Measurements from ENCODE around the gene CERKL.

Gene CERKL

GRCh38 chr2:181677912-181678586 lies 21.1 kb upstream of the CERKL start:
- DNase-seq, result peak; percentile 34

GRCh38 chr2:181675254-181675653 lies 18.3 kb upstream of the CERKL start:
- DNase-seq, result no peak

DNA sequence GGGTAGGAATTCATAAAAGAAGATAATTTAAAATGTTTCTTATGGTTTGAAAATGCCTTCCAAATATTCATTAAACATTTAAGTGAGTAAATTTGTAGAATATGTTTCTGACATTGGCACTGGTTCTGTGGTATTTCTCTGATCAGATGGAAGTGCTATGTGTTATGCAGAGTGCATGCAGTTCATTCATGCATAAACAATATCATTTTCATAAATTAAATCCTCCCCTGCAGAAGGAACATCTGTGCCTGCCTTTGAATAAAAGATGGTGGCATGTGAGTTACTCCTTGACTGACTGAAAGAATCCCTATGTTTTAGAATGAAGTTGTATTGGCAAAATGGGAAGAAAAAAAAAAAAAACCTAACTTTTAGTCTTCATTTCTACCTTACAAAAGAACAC lies 17.6 kb upstream of the CERKL start:
- DNase-seq, result no peak

DNA sequence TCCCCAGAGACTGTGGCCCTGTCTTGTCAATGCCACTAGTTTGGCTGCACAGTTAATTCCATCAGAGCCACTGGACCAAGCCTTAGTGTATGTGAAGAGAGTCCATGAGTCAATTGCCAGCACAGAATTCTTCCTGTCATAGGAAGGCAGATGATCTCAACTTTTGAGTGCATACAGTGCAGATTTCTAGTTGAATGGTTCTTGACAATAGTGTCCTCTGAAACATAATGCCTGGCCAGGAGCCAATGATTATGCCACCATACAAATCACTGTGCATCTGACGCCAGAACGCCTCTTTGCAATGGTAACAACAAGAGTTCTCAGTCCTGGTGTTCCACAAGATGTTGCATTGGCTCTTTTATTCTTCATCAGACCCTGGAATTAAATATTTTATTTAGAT lies 16.3 kb upstream of the CERKL start:
- no peak for DNase-seq

DNA sequence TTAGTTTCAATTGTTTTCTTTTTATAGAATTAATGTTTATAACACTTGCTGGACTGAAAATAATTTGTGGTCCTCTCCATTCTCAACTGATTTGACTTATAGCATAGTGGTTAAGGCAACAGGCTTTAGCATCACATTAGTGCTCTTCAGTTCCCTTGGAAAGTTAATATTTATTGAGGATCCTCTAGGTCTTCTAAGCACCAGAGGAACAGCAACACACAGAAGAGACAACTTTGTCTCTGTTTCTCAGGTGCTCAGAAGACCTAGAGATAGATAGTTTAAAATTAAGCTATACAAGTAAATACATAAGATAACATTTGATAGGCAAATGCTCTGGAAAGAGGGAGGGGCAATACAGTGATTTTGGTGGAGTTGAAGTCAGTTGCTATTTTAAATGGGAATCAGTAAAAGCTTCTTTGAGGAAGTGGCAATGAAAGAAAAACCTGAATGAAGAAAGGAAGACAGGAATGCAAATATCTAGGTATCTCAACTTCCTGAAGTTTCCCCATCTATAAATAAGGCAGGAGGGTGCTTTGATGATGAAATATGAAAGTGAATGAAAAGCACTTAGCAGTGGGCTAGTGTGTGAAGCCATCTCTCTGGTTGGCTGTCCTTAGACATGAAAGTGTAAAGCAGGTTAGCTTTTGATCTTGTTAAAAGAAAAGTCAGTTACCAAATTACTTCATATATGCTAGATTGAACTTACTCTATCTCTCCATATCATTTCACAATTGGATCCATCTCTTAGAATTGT lies 15.5 kb upstream of the CERKL start:
- DNase-seq, result no peak

- DNase-seq, result no peak
Measured at GRCh38 chr2:181670632-181671031, 13.7 kb upstream of the CERKL start.

GRCh38 chr2:181667234-181667633 lies 10.3 kb upstream of the CERKL start:
- DNase-seq, result no peak

DNA sequence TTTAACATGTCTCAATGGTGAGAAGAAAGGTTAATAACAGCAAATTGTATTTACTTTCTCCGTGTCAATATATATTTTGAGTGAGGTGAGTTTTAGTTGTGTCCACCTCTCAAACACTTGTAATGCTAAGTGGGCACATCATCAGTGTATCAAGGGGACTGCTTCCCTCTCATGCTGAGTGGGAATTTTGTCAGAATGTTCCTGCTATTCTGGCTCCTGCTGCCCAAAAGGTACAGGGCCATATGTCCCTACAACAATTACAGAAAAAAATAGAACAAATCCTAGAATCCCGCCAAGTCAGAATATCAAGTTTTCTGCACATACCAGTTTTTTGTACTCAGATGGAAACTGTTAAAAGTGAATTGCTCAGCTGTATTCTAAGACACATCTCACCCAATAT lies 5.4 kb upstream of the CERKL start:
- DNase-seq, result no peak

- DNase-seq, result no peak
Measured at GRCh38 chr2:181660181-181660580, 3.3 kb upstream of the CERKL start.

- DNase-seq, result no peak
Measured at GRCh38 chr2:181658444-181658843, 1.5 kb upstream of the CERKL start.

- DNase-seq, result no peak
Measured at GRCh38 chr2:181657379-181657778, 474 bp upstream of the CERKL start.

DNA sequence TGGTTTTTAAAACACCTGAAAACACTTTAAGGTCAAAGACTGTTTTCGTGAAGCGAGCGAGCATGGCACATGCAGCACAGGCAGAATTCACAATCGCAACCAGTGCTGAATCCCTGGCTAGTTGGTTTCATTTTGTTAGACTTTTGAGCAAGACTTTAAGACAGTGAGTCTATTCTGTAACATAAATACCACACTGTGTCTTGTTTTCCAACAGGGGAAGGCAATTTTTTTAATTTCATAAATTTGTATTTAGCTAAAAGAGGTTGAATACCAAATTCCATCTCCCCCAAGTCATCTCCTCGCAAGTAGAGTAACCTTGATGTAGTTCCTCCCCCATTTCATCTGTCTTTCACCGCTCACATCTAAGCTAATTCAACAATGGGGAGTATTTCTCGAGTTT lies 1.4 kb downstream of the CERKL start:
- DNase-seq, result no peak

DNA sequence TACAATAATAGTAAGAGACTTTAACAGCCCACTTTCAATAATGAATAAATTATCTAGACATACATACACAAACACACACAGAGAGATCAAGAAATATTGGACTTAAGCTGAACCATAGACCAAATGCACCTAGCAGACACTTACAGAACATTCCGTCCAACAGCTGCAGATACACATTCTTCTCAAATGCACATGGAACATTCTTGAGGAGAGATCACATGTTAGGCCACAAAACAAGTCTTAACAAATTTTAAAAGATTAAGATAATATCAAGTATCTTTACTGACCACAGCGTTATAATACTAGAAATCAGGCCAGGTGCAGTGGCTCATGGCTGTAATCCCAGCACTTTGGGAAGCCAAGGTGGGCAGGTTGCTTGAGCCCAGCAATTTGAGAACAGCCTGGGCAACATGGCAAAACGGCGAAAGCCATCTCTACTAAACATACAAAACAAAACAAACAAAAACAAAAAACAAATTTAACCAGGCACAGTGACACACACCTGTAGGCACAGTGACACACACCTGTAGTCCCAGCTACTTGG lies 7.4 kb downstream of the CERKL start:
- DNase-seq, result no peak

DNA sequence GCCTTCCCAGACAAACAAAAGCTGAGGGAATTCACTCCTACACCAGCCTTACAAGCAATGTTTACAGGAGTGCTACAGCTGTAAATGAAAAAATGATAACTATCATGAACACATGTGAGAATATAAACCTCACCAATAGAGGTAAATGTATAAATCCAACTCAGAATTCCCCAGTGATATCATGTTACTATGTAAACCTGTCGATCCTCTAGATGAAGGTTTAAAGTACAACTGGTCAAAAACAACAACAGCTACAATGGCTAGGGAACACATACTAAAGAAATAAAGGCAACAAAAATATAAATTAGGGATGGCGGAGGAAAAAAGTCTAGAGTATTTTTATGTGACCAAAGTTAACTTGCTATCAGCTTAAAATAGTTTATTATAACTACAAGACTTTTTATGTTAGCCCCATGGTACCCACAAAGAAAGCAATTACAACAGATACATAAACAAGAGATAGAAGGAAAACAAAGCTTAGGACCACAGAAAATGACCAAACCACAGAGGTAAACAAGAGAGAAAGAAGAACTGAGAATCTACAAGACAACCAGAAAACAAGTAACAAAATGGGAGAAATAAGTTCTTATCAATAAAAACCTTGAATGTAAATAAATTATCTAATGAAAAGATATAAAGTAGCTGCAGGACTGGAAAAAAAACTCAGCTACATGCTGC lies 8.3 kb downstream of the CERKL start:
- DNase-seq, result no peak

- DNase-seq, result no peak
Measured at GRCh38 chr2:181646415-181646987, 10.4 kb downstream of the CERKL start.

DNA sequence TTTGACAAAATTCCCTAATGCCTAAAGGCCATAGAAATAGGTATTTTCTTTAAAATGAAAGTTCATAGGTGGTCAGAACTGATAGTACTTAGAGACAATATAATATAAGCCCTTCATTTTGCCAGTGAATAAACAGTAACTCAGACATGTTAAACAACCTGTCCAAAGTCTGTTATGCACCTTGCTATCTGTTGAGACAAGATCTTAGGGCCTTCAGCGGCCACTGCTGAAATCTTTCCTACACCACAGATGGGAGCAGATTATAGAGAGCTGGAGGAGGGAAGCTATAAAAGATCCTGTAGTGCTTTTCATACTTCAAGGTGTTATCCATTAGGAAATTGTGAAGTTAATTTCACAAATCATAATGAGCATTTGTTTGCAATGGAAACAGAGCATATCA lies 13.8 kb downstream of the CERKL start:
- no peak for DNase-seq

DNA sequence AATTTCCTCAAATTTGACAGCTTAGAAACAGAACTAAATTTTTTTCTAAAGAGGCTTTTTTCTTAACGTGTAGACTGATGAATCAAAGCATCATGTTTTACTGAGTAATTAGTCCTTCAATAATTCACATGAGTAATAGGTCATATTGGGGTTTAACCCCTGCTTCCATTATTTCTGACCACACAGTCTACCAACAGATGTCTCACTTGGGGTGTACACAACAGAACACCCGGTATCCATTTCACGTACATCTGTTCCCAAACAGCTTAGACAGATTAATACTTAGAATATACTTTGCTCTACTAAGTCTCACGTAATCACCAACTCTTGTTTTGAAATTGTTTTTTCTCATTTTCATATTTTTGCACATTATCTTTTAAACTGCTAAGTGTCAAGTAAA lies 14.8 kb downstream of the CERKL start:
- DNase-seq, result no peak

DNA sequence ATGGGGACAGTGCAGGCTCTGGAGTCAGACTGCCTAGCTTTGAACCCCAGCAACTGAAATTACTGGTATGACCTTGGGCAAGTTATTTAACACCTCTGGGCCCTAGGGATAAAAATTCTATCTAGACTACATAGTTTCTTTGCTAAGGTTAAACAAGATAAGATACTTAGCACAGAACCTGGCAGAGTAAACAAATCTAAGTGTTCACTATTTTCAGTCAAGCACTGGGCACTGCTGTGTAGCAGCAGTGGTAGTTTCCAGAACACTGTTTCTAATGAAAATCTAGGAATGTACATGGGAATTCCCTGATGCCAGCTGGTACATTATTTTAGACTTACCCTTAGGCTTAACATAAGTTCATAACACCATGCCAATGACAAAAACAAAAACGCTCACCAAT lies 17.2 kb downstream of the CERKL start:
- DNase-seq, result no peak

DNA sequence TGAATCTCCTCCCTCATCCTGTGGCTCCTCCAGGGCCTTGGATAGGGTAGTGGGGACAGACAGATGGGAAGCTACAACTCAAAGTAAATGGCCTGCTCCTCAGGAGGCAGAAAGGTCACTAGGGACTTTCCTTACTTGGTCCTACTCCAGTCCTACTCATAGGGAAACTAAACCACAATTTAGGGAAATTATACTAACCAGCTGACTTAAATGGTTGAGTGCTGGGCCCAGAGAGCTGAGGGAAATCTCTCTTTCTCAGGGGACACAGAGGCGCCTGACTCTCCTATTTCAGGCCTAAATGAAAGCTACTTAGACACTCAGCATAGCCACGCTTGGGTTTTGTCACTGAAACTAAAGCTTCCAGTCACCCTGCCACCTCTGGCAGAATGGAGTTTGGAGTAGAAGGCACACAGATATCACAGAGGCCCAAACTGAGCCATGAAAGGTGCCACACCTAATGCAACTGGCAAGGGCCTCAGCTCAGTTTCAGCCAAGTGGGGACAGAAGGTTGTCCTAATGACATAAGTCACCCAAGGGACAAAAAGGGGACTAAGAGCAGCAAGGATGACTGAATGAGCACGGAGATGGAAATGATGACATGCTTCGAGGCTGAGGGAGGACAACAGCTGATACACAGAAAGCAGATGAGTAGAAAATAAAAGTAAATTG lies 24.0 kb downstream of the CERKL start:
- no peak for DNase-seq

GRCh38 chr2:181628590-181629585 lies 28.0 kb downstream of the CERKL start:
- no peak for DNase-seq

GRCh38 chr2:181627545-181627944 lies 29.4 kb downstream of the CERKL start:
- DNase-seq, result no peak

- DNase-seq, result no peak
Measured at GRCh38 chr2:181626671-181627070, 30.2 kb downstream of the CERKL start.
